ENCODE results near the gene DNAJC30.

DNAJC30 gene

GRCh38 chr7:73646785-73647724, 36.2 kb downstream of the DNAJC30 start:
- no peak for DNase-seq

- DNase-seq = no peak
Observed at GRCh38 chr7:73645643-73646174, 37.5 kb downstream of the DNAJC30 start.

- no peak for DNase-seq
Observed at GRCh38 chr7:73644688-73645286, 38.5 kb downstream of the DNAJC30 start.

- DNase-seq = no peak
Observed at GRCh38 chr7:73642834-73643233, 40.4 kb downstream of the DNAJC30 start.

GRCh38 chr7:73638911-73639310, 44.3 kb downstream of the DNAJC30 start:
- DNase-seq = no peak

GRCh38 chr7:73635428-73636200, 47.6 kb downstream of the DNAJC30 start:
- DNase-seq = no peak

- no peak for DNase-seq
Observed at GRCh38 chr7:73633844-73634243, 49.4 kb downstream of the DNAJC30 start.

GRCh38 chr7:73633323-73633722, 49.9 kb downstream of the DNAJC30 start:
- no peak for DNase-seq

GRCh38 chr7:73631558-73631957, 51.7 kb downstream of the DNAJC30 start:
- no peak for DNase-seq

Measured in activated naive CD4-positive, alpha-beta T cell treated with anti-CD3 and anti-CD28 coated beads, Interleukin-2, amount 50 U/mL, for 16 hours (primary cell).